Naive thymus-derived CD8-positive, alpha-beta T cell (primary cell): ENCODE results near the gene CLCNKA. TPM values are rescaled to one million over a fixed set of nuclear protein-coding genes. Genes with fewer than 3 reads are reported as not detected.
"Not testable (repeated sequence)": the region's sequence is repeated elsewhere in the genome, so short reads cannot be mapped to it uniquely, and the experiment has no call there.

Source experiments
- ATAC-seq, 2 donors: fragments of 150-1000 bp; cut with Tn5 transposase in 1 of 2; sonication (Bioruptor Pico), chemical (Tn5 transposase) in 1 of 2; 1 replicate in 1 of 2; 2 replicates in 1 of 2; pipeline ENCODE4 v1.10.0; 2021; ENCODE audit warnings: mild to moderate bottlenecking in 2 of 2, moderate library complexity in 2 of 2
- POLR2A ChIA-PET: fragments of 350-600 bp; sonication (Branson Sonifier 250); formaldehyde crosslinking; loops from one replicate; lab custom pipeline; 2021; ENCODE audit warnings: antibody characterized with exemption; lab: Charles Lee
- DNase-seq, 10 donors: peaks; one replicate each; pipeline versions ENCODE4 v3.0.0 to v3.0.0-alpha.2; 2020 to 2022
- H3K27ac Mint-ChIP-seq, 10 donors: one replicate each; pipeline ENCODE4 v1.8.0; 2020 to 2022; ENCODE audit warnings: mild to moderate bottlenecking in 10 of 10, mixed read lengths in 10 of 10, moderate library complexity in 4 of 10, inconsistent platforms in 1 of 10
- H3K27me3 Mint-ChIP-seq, 5 donors: one replicate each; pipeline ENCODE4 v1.8.0; 2021 to 2022; ENCODE audit warnings: mixed read lengths in 5 of 5
- H3K36me3 Mint-ChIP-seq, 3 donors: one replicate each; pipeline ENCODE4 v1.8.0; 2020 to 2022; ENCODE audit warnings: mixed read lengths in 3 of 3, mild to moderate bottlenecking in 2 of 3, inconsistent platforms in 1 of 3
- H3K4me1 Mint-ChIP-seq, 4 donors: one replicate each; pipeline ENCODE4 v1.8.0; 2021 to 2022; ENCODE audit warnings: mixed read lengths in 4 of 4
- H3K4me3 Mint-ChIP-seq, 10 donors: one replicate each; pipeline ENCODE4 v1.8.0; 2020 to 2022; ENCODE audit warnings: mild to moderate bottlenecking in 10 of 10, mixed read lengths in 10 of 10, moderate library complexity in 6 of 10, inconsistent platforms in 1 of 10
- H3K9me3 Mint-ChIP-seq, 9 donors: one replicate each; pipeline ENCODE4 v1.8.0; 2020 to 2022; ENCODE audit warnings: mixed read lengths in 9 of 9, mild to moderate bottlenecking in 3 of 9, inconsistent platforms in 1 of 9, moderate library complexity in 1 of 9
- polyA plus RNA-seq, 3 donors: library from polyadenylated mRNA; unstranded; fragments of 300-500 nt; fragmentation: Illumina TruSeq; gene quantifications; one replicate each; pipeline ENCODE4 v1.2.3, GENCODE V29; 2021
- total RNA-seq, 8 experiments: library from RNA in 2 of 8; stranded (reverse) in 2 of 8; gene quantifications; one replicate each; pipeline ENCODE4 v1.2.3 and lab custom pipeline; 2021 to 2026

The CLCNKA gene
- total and polyA plus RNA-seq, 5 experiments from 2014 or later = not detected

DNA sequence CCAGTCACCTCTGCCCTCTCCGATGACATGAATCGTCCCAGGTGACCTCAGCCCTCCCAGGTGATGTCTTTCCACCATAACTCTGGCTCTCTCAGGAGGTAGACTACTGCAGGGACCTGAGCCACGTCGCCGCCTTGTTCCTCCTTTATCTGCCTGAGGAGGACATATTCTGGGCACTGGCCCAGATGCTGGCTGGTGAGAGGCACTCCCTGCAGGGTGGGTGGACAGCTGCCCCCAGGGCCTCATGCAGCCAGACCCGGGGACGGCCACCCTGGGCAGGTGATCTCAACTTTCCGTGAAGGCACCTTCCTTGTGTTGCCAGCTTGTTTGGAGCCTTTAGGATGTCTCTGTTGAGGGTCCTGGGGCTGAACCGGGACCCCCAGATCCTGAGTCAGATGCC, 32.1 kb upstream of the CLCNKA start:
- Mint-ChIP-seq H3K27ac (no peak overlapping the region), H3K4me1 (no peaks in the 10 kb centered on the region), H3K36me3 (no peaks in the 10 kb centered on the region), H3K27me3 (peaks cover 0 to 3% (median 0%) of the 10 kb centered on the region in 5 donors), H3K9me3 (no peaks in the 10 kb centered on the region), H3K4me3 (no peak overlapping the region)
- DNase-seq = no peak
- ATAC-seq = no peak
- POLR2A ChIA-PET = no interaction called here

DNA sequence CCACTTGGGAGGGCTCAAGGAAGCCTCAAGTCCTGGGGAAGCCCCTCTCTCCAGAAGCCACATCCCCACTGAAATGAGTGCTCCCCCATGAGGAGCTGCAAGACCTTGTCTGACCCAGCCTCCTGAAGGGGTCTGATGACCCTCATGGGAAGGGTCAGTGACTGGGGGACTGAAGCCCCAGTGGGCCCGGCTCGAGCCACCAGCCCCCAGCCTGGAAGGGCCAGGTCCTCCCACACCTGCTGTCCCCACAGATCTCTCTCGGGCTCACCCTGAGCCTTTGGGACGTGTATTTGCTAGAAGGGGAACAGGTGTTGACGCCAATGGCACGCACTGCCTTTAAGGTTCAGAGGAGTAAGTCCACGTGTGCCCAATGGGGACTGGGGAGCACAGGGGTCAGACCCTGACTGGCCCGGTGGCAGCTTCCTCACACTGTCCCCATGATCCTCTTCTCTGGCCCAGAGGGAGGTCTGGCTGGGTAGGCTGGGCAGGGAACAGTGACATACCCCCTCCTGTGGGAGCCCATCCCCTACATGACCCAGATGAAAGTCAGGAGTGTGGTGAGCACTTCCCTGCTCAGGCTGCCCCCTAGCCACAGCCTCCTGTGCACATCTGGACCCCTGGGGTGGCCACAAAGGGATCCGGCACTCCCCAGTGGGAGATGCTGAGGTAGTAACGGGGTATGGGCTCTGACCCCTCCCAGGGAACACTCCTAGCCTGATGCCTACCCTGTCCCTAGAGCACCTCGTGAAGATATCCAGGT, 30.2 kb upstream of the CLCNKA start:
- POLR2A ChIA-PET = no interaction called here
- no peaks in the 10 kb centered on the region for H3K36me3 Mint-ChIP-seq
- no peak for ATAC-seq
- no peak overlapping the region for H3K4me3 Mint-ChIP-seq
- no peak overlapping the region for H3K27ac Mint-ChIP-seq
- no peaks in the 10 kb centered on the region for H3K4me1 Mint-ChIP-seq
- no peak for DNase-seq
- peaks cover 0 to 3% (median 0%) of the 10 kb centered on the region in 5 donors for H3K27me3 Mint-ChIP-seq
- H3K9me3 Mint-ChIP-seq = no peaks in the 10 kb centered on the region

DNA sequence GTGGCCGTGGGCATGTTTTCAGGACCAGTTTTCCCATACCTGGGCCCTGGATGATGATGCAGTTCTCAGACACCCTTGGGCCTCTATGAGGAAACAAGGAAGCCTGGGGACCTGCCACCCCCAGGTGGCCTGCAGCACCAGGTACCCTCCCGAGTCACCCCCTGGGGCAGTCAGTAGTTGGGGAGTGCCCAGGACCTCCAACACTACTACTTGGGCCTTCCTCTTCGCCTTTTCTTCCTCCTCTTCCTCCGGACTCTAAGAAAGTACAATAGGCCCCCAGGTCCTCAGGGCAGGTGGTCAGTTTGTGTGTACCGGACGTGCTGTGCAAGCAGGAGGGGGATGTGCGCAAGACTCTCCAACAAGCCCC, 29.7 kb upstream of the CLCNKA start:
- Mint-ChIP-seq H3K4me3 (no peak overlapping the region), H3K4me1 (no peaks in the 10 kb centered on the region), H3K27ac (no peak overlapping the region), H3K27me3 (peaks cover 0 to 3% (median 0%) of the 10 kb centered on the region in 5 donors), H3K9me3 (no peaks in the 10 kb centered on the region), H3K36me3 (no peaks in the 10 kb centered on the region)
- DNase-seq = no peak
- POLR2A ChIA-PET = no interaction called here
- no peak for ATAC-seq

DNA sequence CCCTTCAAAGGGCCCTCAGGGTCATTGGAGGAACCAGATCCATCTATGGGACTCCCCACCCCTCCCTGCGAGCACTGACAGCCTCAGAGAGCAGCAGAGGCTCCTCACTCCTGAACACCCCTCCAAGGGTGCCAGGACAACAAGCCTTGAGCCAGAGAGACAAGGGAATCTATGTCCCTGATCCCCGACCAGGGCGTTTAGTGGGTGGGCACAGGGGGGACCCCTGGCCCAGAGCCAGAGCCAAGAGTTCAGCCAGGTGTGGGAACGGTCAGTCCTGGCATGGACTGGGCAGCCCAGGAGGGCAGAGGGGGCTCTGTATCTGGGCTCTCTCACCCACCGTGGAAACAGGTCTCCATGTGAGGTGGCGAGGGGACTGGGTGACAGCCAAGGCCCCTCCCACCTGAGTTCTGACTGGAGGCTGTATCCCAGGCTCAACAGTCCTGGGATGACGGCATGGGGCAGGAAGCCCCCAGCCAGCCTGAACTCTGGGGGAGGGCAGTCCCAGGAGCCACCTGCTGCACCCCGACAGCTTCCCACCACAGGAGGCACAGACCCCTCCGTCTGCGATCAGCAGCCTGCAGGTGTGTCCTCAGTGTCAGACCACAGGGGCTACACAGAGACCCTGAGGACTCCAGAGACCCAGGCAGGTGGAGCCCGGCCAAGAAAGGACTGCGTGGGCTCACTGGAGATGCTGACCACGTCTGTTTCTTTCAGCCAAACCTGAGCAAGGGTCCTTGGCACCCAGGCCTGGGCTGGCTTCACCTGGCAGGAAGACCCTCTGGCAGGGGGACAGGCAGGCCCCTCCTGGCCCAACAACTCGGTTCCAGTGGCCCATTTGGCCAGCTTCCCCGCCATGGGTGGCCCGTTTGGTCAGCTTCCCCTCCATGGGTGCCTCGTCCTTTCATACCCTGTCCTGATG, 29.0 kb upstream of the CLCNKA start:
- Mint-ChIP-seq H3K4me1 (no peaks in the 10 kb centered on the region), H3K36me3 (no peaks in the 10 kb centered on the region), H3K4me3 (no peak overlapping the region), H3K27me3 (peaks cover 0 to 3% (median 0%) of the 10 kb centered on the region in 5 donors), H3K9me3 (no peaks in the 10 kb centered on the region), H3K27ac (no peak overlapping the region)
- POLR2A ChIA-PET = no interaction called here
- no peak for DNase-seq
- no peak for ATAC-seq

DNA sequence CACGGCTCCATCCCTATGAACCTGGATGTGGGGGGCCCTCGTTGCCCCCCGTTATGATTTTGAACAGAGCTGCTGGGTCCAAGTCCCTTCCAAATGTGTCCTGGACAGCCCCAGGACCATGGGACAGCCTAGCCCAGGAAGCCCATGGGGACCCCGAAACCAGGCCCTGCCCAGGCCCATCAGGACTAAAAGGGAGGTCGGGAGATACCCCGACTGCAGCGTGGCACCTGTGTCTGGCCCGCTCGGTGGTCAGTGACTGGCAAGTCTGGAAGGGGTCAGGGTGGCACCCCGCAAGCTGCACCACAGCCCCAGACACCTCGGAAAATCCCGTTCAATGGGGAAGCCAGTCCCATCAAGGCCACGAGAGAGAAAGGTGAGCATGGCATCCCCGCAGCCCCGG, 28.2 kb upstream of the CLCNKA start:
- Mint-ChIP-seq H3K9me3 (no peaks in the 10 kb centered on the region), H3K36me3 (no peaks in the 10 kb centered on the region), H3K4me1 (no peaks in the 10 kb centered on the region), H3K4me3 (no peak overlapping the region), H3K27ac (no peak overlapping the region), H3K27me3 (peaks cover 0 to 6% (median 0%) of the 10 kb centered on the region in 5 donors)
- DNase-seq (no peak), ATAC-seq (no peak)
- POLR2A ChIA-PET = no interaction called here

DNA sequence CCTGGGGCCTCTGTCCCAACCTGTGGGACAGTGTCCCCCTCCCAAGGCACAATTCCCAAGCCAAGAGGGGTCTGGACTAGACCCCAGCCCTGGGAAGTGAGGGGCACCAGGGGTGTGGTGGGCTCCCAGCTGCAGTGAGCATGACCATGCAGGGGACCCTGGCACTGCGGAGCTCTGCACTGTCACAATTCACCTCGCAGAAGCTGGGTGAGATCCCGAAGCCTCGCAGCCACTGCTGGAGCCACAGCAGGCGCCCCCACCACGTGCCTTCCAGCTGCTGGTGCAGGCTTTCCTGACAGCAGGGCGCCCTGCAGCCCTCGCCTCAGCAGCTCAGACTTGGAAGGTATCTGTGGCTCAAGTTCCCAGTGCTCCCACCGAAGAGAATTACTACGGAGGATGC, 27.8 kb upstream of the CLCNKA start:
- DNase-seq = no peak
- Mint-ChIP-seq H3K36me3 (no peaks in the 10 kb centered on the region), H3K27ac (no peak overlapping the region), H3K9me3 (no peaks in the 10 kb centered on the region), H3K27me3 (peaks cover 0 to 3% (median 0%) of the 10 kb centered on the region in 5 donors), H3K4me1 (no peaks in the 10 kb centered on the region), H3K4me3 (no peak overlapping the region)
- POLR2A ChIA-PET = no interaction called here
- no peak for ATAC-seq

DNA sequence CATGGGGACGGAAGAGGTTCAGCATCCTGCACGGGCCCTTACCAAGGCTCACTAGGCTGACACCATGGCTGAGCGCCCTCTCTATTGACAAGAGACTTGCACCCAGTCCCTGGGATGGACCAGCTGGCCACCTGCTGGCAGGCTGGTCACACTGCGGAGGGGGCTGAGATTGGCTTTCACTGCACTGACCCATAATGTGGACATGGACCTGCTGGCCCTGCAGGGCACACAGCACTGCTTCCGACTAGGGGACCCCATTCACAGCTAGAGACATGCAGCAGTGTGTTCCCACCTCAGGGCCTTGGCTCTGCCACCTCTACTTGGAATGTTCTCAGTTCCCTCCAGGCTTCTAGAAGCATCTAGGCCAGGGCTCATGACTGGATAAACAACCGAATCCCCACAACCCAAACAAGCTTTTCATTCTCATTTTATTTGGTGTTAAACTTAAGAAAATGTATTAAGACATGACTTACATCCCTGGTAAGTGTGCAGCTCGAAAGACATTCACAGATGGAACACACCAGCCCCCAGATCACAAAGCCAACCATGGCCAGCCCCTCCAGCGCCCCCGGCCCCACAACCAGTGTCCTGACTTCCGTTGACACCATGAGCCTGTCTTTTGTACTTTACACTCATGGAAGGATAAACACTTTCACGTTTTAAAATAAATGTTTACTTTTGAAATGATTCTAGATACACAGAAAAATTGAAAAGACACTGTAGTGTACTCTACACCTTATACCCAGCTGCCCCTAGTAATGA, 27.1 kb upstream of the CLCNKA start:
- Mint-ChIP-seq H3K27ac (peak overlapping the region in 2 of 10 donors; percentile 20 to 46), H3K9me3 (no peaks in the 10 kb centered on the region), H3K4me3 (no peak overlapping the region), H3K36me3 (no peaks in the 10 kb centered on the region), H3K27me3 (peaks cover 0 to 3% (median 0%) of the 10 kb centered on the region in 5 donors), H3K4me1 (no peaks in the 10 kb centered on the region)
- POLR2A ChIA-PET = no interaction called here
- DNase-seq = peak in 5 of 10 donors; percentile 15 to 30 (median 23)
- peak in 1 of 2 donors; percentile 66 for ATAC-seq

DNA sequence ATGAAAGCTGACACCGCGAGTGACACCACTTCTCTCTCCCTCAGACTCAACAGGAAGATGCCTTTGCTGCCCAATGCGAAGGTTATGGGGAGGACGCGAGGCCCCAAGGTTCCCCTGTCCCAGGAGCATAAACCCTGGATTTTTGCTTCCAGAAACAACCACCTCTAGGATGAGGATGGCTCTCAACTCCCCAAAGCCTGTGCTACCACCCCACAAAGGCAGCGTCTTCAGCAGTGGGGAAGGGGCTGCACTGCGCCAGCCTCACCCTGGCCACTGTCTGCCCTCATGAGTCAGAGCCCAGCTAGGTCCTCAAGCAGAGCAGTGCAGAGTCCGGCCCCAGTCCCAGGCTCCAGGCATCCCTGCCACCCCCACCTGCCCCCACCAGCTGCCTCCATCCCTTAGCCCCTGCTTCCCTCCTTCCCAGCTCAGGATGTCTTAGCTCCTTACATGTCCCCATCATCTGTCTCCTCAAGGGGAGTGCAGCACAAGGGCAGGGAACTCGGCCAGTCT, 24.7 kb upstream of the CLCNKA start:
- no peaks in the 10 kb centered on the region for H3K9me3 Mint-ChIP-seq
- no peak overlapping the region for H3K27ac Mint-ChIP-seq
- POLR2A ChIA-PET = no interaction called here
- ATAC-seq (no peak), DNase-seq (no peak)
- no peaks in the 10 kb centered on the region for H3K4me1 Mint-ChIP-seq
- H3K4me3 Mint-ChIP-seq = no peak overlapping the region
- no peaks in the 10 kb centered on the region for H3K36me3 Mint-ChIP-seq
- peaks cover 0 to 3% (median 0%) of the 10 kb centered on the region in 5 donors for H3K27me3 Mint-ChIP-seq

DNA sequence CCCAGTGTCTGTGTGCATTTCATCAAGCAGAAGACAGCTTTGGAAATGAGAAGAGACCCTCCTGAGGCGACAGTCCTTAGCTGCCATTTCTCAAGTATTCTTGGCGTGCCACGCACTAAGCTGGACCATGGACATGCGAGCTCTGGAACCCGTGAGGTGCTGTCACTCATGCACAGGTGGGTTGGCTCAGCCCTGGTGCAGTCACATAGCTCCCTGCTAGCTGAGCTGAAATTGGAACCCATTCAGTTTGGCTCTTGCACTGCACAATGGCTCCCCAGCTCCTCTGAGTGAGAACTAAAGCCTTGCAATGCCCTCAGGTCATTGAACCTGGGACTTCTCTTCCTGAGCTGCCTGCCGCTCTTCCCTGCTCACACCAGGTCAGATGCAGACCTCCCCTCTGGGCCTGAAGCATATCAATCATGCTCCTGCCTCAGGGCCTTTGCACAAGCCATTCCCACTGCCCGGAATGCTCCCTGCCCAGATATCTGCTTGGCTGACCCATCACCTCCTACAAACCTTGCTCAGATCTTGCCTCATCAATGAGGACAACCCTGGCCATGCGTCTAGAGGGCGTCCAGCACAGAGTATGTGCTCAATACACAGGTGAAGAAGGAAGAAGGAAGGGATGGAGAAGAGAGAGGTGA, 24.1 kb upstream of the CLCNKA start:
- POLR2A ChIA-PET = no interaction called here
- DNase-seq (no peak), ATAC-seq (no peak)
- Mint-ChIP-seq H3K9me3 (no peaks in the 10 kb centered on the region), H3K27ac (no peak overlapping the region), H3K4me3 (no peak overlapping the region), H3K27me3 (peaks cover 0 to 3% (median 0%) of the 10 kb centered on the region in 5 donors), H3K36me3 (no peaks in the 10 kb centered on the region), H3K4me1 (no peaks in the 10 kb centered on the region)

DNA sequence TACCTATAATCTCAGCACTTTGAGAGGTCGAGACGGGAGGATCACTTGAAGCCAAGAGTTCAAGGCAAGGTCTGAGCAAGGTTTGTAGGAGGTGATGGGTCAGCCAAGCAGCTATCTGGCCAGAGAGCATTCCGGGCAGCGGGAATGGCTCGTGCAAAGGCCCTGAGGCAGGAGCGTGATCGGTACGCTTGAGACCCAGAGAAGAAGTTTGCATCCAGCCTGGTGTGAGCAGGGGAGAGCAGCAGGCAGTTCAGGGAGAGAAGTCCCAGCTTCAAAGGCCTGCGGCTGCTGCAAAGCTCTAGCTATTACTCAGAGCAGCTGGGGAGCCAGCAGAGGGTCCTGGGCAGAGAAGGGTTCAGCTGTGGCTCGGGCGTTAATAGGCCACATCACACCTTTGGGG, 22.9 kb upstream of the CLCNKA start:
- Mint-ChIP-seq H3K27me3 (peaks cover 0 to 3% (median 0%) of the 10 kb centered on the region in 5 donors), H3K9me3 (no peaks in the 10 kb centered on the region), H3K36me3 (no peaks in the 10 kb centered on the region), H3K4me1 (no peaks in the 10 kb centered on the region), H3K4me3 (no peak overlapping the region), H3K27ac (peak overlapping the region in 1 of 10 donors; percentile 15)
- POLR2A ChIA-PET = no interaction called here
- DNase-seq (no peak), ATAC-seq (no peak)

DNA sequence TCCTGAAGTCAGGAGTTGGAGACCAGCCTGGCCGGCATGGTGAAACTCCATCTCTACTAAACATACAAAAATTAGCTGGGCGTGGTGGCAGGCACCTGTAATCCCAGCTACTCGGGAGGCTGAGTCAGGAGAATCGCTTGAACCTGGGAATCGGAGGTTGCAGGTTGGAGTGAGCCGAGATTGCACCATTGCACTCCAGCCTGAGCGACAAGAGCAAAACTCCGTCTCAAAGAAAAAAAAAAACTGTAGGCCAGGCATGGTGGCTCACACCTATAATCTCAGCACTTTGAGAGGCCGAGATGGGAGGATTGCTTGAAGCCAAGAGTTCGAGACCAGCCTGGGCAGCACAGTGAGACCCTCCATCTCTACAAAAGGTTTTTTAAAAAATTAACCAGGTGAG, 20.6 kb upstream of the CLCNKA start:
- H3K4me1 Mint-ChIP-seq, H3K27ac Mint-ChIP-seq, H3K27me3 Mint-ChIP-seq, H3K9me3 Mint-ChIP-seq, H3K36me3 Mint-ChIP-seq, POLR2A ChIA-PET, ATAC-seq, H3K4me3 Mint-ChIP-seq, DNase-seq: not testable (repeated sequence)

DNA sequence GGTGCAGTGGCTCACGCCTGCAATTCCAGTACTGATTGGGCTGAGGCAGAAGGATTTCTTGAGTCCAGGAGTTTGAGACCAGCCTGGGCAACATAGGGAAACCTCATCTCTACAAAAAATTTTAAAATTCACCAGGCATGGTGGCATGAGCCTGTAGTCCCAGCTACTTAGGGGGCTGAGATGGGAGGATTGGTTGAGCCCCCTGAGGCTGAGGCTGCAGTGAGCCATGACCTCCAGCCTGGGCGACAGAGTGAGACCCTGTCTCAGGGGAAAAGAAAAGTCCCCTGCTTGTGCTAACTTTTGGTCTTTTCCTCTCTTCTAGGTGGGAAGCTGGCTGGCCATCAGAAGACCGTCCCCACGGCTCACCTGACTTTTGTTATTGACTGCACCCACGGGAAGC, 16.2 kb upstream of the CLCNKA start:
- peak overlapping the region in 1 of 10 donors; percentile 40 for H3K27ac Mint-ChIP-seq
- H3K9me3 Mint-ChIP-seq = no peaks in the 10 kb centered on the region
- ATAC-seq (no peak), DNase-seq (no peak)
- POLR2A ChIA-PET = no interaction called here
- peaks cover 0 to 8% (median 0%) of the 10 kb centered on the region in 5 donors for H3K27me3 Mint-ChIP-seq
- H3K36me3 Mint-ChIP-seq = no peaks in the 10 kb centered on the region
- H3K4me1 Mint-ChIP-seq = peaks cover 0 to 9% (median 0%) of the 10 kb centered on the region in 4 donors
- no peak overlapping the region for H3K4me3 Mint-ChIP-seq
